ENCODE measurements around the gene CREG2.

GRCh38 chr2:101435001-101435862, 47.9 kb upstream of the CREG2 start:
- TF ChIP-seq CTCF (IDR thresholded peaks at IDR 0.05), result no peak
- no peak for TF ChIP-seq POLR2A (IDR thresholded peaks at IDR 0.05)
